Fibroblast of mammary gland (primary cell): ENCODE measurements around the gene MS4A12.
"Not testable (repeated sequence)": the region's sequence is repeated elsewhere in the genome, so short reads cannot be mapped to it uniquely, and the experiment has no call there.

Experiments used
- DNase-seq: peaks from one replicate; pipeline ENCODE4 v3.0.0-alpha.2; 2010; ENCODE audit warnings: low read depth
- H3K4me3 ChIP-seq: 2 replicates; pipeline ENCODE4 v1.5.1; 2011; ENCODE audit warnings: low read depth, mild to moderate bottlenecking, low read length, moderate library complexity; ENCODE audit not compliant: control insufficient read depth
- TF ChIP-seq, protein P1 (sequence below): conservative IDR thresholded peaks from 2 replicates; pipeline ENCODE4 v1.5.1; 2011; ENCODE audit warnings: low read depth, low read length, inconsistent platforms; ENCODE audit not compliant: control insufficient read depth, insufficient read depth

Gene MS4A12

DNA sequence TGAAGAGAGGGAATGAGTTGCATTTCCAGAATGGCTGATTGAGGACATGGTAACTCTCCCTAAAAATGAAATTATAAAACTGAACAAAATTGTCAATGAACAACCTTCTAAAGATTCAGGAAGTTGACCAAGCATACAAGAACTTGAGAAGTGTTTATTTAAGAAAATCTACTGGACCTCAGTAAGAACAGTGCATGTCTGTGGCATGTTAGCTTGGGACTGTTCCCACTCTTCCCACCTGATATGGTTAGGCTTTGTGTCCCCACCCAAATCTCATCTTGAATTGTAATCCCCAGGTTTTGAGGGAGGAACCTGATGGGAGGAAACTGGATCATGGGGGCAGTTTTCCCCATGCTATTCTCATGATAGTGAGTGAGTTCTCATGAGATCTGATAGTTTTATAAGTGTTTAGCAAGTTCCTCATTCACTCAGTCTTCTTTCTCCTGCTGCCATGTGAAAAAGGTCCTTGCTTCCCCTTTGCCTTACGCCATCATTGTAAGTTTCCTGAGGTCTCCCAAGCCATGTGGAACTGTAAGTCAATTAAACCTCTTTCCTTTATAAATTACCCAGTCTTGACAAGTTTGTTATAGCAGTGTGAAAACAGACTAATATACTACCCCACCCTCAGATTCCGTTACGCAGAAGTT is 38.0 kb downstream of the MS4A12 start:
- no peak overlapping the region for H3K4me3 ChIP-seq
- TF ChIP-seq, protein P1, sequence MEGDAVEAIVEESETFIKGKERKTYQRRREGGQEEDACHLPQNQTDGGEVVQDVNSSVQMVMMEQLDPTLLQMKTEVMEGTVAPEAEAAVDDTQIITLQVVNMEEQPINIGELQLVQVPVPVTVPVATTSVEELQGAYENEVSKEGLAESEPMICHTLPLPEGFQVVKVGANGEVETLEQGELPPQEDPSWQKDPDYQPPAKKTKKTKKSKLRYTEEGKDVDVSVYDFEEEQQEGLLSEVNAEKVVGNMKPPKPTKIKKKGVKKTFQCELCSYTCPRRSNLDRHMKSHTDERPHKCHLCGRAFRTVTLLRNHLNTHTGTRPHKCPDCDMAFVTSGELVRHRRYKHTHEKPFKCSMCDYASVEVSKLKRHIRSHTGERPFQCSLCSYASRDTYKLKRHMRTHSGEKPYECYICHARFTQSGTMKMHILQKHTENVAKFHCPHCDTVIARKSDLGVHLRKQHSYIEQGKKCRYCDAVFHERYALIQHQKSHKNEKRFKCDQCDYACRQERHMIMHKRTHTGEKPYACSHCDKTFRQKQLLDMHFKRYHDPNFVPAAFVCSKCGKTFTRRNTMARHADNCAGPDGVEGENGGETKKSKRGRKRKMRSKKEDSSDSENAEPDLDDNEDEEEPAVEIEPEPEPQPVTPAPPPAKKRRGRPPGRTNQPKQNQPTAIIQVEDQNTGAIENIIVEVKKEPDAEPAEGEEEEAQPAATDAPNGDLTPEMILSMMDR = no peak
- DNase-seq = no peak

DNA sequence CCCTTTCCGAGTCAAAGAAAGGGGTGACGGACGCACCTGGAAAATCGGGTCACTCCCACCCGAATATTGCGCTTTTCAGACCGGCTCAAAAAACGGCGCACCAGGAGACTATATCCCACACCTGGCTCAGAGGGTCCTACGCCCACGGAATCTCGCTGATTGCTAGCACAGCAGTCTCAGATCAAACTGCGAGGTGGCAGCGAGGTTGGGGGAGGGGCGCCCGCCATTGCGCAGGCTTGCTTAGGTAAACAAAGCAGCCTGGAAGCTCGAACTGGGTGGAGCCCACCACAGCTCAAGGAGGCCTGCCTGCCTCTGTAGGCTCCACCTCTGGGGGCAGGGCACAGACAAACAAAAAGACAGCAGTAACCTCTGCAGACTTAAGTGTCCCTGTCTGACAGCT is 39.8 kb downstream of the MS4A12 start:
- not testable (repeated sequence) for H3K4me3 ChIP-seq, DNase-seq

DNA sequence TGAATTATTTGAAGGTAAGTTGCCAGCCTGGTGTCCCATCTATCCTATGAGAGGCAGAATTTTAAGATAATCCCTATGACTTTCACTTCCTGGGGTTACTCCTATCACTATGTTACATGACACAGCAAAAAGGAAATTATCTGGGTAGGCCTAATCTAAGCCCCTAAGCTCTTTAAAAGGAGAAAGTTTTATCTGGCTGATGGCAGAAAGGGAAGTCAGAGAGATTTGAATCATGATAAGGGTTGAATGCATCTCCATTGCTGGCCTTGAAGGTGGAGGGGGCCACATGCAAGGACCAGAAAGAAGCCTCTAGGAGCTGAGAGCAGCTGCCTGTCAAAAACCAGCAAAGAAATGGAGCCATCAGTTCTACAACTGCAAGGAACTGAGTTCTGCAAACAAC is 46.0 kb downstream of the MS4A12 start:
- not testable (repeated sequence) for H3K4me3 ChIP-seq, DNase-seq

DNA sequence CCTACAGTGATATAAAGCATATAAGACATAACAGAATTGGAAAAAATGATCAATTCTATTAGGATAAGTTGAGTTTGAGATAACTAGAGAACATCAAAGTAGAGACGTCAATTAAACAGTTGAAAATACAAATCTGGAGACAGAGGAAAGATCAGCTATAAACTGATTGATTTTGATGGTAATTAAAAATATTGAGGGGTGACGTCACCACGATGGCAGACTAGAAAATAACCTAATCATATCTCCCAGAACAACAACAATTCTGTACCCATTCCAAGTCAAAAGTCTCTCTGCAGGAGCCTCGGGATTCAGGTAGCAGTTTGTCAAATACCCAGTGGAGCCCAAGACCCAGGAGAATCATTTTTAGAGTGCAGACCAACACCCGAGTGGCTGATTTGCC is 51.5 kb downstream of the MS4A12 start:
- no peak for DNase-seq
- TF ChIP-seq, protein P1 = no peak
- no peak overlapping the region for H3K4me3 ChIP-seq
